Gastroesophageal sphincter (tissue), 3 donors: Measurements from ENCODE around the gene RANBP9.

Experiments
- CTCF ChIP-seq, 4 experiments: fragments of 200-600 bp in 2 of 4; fragments of 450-650 bp in 2 of 4; sonication (generic) in 1 of 4; IDR thresholded peaks; one replicate each; pipeline ENCODE4 v1.5.1; 2017 to 2019; ENCODE audit warnings: antibody characterized with exemption in 4 of 4, mild to moderate bottlenecking in 2 of 4, moderate library complexity in 2 of 4
- POLR2A ChIP-seq, 2 donors: fragments of 450-650 bp; IDR thresholded peaks; one replicate each; pipeline ENCODE4 v1.6.1; 2017; ENCODE audit warnings: antibody characterized with exemption in 2 of 2, mild to moderate bottlenecking in 2 of 2, moderate library complexity in 1 of 2

GRCh38 chr6:13600036-13600435 is 111.6 kb downstream of the RANBP9 start:
- TF ChIP-seq CTCF (IDR thresholded peaks at IDR 0.05) (no peak), POLR2A (IDR thresholded peaks at IDR 0.05) (no peak)
